Stimulated activated CD4-positive, alpha-beta T cell treated with anti-CD3 and anti-CD28 coated beads, Interleukin-2, amount 100 ng/mL, for 24 hours (primary cell): ENCODE results near the gene ITM2C.

Source experiments
- DNase-seq, 2 donors: peaks; one replicate each; pipeline ENCODE4 v3.0.0-alpha.2; 2020

The ITM2C gene, protein sequence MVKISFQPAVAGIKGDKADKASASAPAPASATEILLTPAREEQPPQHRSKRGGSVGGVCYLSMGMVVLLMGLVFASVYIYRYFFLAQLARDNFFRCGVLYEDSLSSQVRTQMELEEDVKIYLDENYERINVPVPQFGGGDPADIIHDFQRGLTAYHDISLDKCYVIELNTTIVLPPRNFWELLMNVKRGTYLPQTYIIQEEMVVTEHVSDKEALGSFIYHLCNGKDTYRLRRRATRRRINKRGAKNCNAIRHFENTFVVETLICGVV

GRCh38 chr2:230864605-230865306 is at the start of gene ITM2C:
TSS of gene ITM2C (plus strand) at chr2:230864942. CDS start at chr2:230865026, 84 bp downstream.
- DNase-seq = peak; percentile 76 to 78

DNA sequence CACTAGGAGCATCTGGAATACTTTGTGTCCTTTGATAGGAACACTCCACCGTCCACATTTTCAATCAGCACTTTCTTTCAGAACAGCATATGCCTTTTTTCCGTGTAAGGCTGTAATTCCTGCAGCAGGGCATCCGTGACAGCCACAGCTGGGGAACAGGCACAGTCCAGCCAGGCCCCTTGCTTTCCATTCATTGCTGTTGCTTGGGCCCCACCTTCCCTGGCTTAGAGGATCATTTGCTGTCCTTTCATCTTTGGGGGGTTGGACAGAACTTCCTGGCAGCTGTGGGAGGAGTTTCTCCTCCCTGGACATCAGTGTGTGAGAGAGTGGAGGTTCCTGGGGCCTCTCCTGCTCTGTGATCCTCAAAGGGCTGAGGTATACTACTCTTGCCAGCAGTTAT is 49.7 kb upstream of the ITM2C start:
- DNase-seq = no peak

GRCh38 chr2:230816735-230817134 is 48.0 kb upstream of the ITM2C start:
- DNase-seq = no peak

- DNase-seq = no peak
Measured at GRCh38 chr2:230819433-230819832, 45.3 kb upstream of the ITM2C start.

GRCh38 chr2:230821261-230821990 is 43.3 kb upstream of the ITM2C start:
- DNase-seq = no peak

DNA sequence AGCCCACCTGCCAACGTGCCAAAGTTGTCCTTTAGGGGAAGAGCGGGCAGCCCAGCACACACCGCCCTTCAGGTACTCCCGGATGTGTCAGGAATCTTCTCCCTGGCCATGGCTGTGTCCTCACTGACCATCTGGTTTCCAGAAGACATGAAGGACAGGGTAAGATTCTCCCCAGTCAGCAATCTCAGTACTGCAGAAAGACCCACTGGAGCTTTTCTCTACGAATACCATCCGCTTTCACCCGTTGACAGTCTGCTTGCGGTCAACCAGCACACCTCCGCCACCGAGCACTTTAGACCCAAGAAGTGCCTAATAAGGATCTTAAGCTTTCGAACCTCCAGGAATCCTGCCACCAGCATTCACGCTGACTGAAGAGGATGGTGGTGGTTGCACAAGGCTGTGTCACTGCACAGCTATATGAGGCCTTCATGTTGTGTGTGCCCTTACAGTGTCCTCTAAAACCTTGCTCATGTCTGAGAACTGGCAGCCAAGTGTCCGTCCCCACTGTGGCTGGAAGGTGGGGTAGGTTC is 42.7 kb upstream of the ITM2C start:
- no peak for DNase-seq

- DNase-seq = no peak
Measured at GRCh38 chr2:230823264-230823964, 41.3 kb upstream of the ITM2C start.

GRCh38 chr2:230824406-230824978 is 40.2 kb upstream of the ITM2C start:
- DNase-seq = peak; percentile 43 to 48

GRCh38 chr2:230825354-230825753 is 39.4 kb upstream of the ITM2C start:
- DNase-seq = no peak

DNA sequence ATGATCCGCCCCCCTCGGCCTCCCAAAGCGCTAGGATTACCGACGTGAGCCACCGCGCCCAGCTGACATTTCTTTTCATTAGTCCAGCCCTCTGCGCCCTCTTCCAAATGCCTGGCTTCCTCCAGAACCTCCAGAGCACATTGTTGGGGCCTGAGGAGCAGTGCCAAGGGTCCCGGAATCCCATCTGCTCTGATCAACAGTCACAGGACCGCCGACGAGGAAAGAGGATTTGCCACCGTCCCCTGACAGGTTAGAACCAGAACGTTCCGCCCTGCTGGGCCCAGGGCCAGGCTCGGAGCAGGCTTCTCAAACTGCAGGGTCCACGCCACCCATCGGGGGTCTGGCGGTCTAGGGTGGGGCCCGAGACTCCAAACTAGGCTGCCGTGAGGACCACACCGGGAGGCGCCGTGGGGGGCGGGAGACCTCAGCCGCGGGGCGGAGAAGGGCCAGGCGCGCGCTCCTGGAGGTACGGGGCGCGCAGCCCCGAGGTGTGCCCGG is 36.9 kb upstream of the ITM2C start:
- DNase-seq = no peak

GRCh38 chr2:230828272-230828961 is 36.3 kb upstream of the ITM2C start:
- DNase-seq = peak in 1 of 2 donors; percentile 56

DNA sequence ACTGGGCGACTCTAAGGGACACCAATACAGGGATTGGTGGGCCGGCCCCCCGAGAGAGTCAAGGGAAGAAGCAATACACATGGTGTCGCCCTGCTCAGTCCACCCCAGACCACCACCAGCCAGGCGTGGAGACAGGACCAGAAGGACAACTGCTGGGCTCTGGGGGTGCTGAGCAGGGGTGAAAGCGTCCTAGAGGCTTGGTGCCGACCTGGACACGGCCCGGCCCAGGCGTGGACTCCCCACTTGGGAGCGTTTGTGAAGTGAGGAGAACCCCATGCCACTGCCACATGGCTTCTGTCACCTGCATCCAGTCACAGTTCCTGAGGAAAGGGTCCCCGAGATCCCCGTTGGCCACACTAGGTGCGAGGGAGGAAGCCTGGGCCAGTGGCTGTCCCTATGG is 35.4 kb upstream of the ITM2C start:
- DNase-seq = no peak

DNA sequence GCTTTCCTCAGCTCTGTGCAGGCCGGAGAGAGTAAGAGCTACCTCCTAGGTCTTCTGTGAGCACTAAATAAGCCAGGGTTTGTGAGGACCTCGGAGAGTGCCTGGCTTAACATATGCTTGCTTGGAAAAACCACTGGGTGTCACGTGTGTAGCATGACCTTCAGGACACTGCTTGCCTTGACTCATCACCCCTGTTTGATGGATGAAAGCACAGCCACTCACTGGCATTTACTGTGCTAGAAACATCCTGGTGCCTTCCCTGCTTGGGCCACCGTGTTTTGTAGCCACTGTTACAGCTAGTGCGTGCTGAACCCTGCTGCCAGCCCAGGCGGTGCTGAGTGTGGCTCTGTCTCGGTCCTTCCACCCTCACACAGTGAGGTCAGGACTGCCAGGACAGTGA is 34.8 kb upstream of the ITM2C start:
- no peak for DNase-seq

GRCh38 chr2:230830428-230830827 is 34.3 kb upstream of the ITM2C start:
- DNase-seq = no peak

DNA sequence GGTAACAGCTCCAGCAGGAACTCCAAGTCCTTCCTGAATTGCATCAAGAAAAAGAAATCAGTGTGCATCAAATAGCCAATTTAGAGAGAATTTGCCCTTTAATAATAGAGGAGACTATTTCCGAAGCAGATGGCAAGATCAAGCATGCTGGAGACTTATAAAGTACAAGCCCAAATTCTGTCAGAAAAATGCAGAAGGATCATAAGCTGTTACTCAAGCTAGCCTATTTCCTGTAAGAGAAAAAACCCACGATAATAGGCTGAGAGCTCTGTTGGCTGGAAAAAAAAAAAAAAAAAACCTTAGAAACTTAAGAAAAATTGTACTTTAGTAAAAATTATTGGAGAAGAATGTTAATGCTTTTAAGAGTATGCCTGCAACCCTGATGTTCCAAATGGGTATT is 24.4 kb upstream of the ITM2C start:
- DNase-seq = no peak

- no peak for DNase-seq
Measured at GRCh38 chr2:230842473-230842872, 22.3 kb upstream of the ITM2C start.

GRCh38 chr2:230843132-230843531 is 21.6 kb upstream of the ITM2C start:
- DNase-seq = no peak

DNA sequence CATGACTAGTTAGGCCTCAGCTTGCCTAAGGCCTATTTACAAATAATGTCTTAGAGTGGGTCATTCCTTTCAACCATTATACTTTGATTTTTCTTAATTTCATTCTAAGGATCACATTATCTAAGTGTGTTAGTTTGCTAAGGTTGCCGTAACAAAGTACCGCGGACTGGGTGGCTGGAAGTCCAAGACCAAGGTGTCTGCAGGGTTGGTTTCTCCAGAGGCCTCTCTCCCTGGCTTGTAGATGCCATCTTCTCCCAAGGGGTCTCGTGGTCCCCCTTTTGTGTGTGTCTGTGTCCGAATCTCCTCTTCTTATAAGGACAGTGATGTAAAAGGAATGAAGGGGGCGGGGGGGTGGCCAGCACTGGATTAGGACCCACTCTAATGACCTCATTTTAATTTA is 18.4 kb upstream of the ITM2C start:
- no peak for DNase-seq

DNA sequence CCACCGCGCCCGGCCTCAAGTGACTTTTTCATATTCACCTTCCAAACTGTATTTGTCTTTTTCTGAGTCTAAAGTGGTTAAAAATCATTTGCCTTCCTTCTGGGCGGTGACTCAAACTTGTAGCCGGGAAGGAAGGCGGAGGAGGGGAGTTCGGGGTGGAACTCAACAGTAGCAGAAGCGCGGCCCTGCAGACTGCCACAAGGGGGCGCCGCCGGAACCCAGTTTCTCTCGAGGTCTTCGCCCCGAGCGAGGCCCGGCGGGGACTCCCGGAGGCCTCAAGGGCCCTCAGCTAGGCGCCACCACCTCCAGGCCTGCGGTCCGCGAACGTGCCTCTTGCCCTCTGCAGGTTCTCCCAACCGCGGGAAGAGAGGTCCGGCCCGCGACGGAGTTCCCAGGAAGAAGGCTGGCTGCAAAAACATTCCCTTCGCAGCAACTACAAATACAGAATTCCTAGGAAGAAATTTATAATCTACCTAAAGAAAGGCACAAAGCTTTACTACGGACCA is 16.8 kb upstream of the ITM2C start:
- peak; percentile 94 to 98 for DNase-seq

GRCh38 chr2:230849633-230850357 is 14.9 kb upstream of the ITM2C start:
- peak; percentile 82 to 83 for DNase-seq

DNA sequence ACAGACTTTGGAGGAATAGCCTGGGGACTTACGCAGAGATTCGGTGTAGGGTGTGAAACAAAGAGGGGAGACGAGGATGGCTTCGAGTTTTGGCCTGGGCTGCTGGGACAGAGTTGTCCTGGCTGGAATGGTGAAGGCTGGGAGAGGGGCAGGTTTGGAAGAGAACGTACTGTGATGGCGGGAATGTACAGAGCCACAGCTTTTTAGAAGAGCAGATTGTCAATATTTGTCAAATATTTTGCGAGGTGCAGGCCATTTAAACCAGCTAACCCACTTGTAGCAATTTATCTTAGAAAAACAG is 14.4 kb upstream of the ITM2C start:
- DNase-seq = no peak
